AG09309 (cell line): ENCODE results near the gene FER.
"Not testable (repeated sequence)": the region's sequence is repeated elsewhere in the genome, so short reads cannot be mapped to it uniquely, and the experiment has no call there.

ENCODE experiments used
- DNase-seq: peaks from one replicate; pipeline ENCODE4 v3.0.0-alpha.2; 2010; ENCODE audit warnings: low read depth
- H3K4me3 ChIP-seq: 2 replicates; pipeline ENCODE4 v1.5.1; 2011; ENCODE audit warnings: mild to moderate bottlenecking, low read depth, low read length, moderate library complexity; ENCODE audit not compliant: control insufficient read depth
- TF ChIP-seq, protein P1 (sequence below): IDR thresholded peaks from 2 replicates; pipeline ENCODE4 v1.5.1; 2011; ENCODE audit warnings: mild to moderate bottlenecking, low read depth, low read length, inconsistent platforms; ENCODE audit not compliant: insufficient read depth, control insufficient read depth; ENCODE audit errors: missing control alignments

The FER gene

DNA sequence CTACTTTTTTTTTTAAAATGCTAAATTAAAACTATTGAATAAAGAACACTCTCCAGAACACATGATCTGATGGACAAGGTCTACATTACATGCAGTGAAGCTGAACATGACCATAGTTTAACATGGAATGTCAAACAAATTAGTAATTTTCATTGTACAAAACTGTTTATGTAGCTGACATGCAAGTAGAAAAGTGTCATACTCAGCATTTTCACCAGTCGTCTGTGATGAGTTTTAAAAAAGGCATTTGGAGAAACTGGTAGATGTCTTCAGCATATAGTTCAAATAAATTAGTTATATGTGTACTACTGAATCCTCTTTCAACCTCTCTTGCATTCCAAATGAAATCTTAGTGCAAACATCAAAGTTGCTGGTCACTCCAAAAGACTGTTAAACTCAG lies 301.9 kb downstream of the FER start:
- TF ChIP-seq, protein P1, sequence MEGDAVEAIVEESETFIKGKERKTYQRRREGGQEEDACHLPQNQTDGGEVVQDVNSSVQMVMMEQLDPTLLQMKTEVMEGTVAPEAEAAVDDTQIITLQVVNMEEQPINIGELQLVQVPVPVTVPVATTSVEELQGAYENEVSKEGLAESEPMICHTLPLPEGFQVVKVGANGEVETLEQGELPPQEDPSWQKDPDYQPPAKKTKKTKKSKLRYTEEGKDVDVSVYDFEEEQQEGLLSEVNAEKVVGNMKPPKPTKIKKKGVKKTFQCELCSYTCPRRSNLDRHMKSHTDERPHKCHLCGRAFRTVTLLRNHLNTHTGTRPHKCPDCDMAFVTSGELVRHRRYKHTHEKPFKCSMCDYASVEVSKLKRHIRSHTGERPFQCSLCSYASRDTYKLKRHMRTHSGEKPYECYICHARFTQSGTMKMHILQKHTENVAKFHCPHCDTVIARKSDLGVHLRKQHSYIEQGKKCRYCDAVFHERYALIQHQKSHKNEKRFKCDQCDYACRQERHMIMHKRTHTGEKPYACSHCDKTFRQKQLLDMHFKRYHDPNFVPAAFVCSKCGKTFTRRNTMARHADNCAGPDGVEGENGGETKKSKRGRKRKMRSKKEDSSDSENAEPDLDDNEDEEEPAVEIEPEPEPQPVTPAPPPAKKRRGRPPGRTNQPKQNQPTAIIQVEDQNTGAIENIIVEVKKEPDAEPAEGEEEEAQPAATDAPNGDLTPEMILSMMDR: no peak
- DNase-seq: no peak
- H3K4me3 ChIP-seq: no peak overlapping the region

- not testable (repeated sequence) for DNase-seq, H3K4me3 ChIP-seq
Measured at GRCh38 chr5:109050321-109050720, 302.6 kb downstream of the FER start.

GRCh38 chr5:109052216-109052615 lies 304.5 kb downstream of the FER start:
- not testable (repeated sequence) for H3K4me3 ChIP-seq, DNase-seq

- no peak for DNase-seq
- TF ChIP-seq, protein P1: no peak
- no peak overlapping the region for H3K4me3 ChIP-seq
Measured at GRCh38 chr5:109053995-109054417, 306.3 kb downstream of the FER start.

DNA sequence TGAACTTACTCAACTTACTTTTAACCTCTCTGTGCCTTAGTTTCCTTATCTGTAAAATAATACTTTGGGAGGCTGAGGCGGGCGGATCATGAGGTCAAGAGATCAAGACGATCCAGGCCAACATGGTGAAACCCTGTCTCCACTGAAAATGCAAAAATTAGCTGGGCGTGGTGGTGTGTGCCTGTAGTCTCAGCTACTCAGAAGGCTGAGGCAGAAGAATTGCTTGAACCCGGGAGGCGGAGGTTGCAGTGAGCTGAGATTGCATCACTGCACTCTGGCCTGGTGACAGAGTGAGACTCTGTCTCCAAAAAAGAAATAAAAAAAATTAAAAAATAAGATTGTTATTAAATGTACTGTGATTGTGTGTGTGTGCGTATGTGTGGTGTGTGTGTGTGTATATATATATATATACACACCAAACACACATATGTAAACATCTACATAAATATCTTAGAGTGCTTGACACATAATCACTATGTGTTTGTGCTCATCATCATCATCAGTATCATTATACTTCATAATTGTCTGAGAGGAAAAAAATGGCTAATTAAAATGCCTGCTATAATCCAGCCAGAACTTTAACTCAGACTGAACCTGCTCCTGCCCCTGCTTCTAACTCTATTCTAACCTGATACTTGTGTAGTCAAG lies 312.8 kb downstream of the FER start:
- TF ChIP-seq, protein P1: no peak
- no peak for DNase-seq
- no peak overlapping the region for H3K4me3 ChIP-seq

DNA sequence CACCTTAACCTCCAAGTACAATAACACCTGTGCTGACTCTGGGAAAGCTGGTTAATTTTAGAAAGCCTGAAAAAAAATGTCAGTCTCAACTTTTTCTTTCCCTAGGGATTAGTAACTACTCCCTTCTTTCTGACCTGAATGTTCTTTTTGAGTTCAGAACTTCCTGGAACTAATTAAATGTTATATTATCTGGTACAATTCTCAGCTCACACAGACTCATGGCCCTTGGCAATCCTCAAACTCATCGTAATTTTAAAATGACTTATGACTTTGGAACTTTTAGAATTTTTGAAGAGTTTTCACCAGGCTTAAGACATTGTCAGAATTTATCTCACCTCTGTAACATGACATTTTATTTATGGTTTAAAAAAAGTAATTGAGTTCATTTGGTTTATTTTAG lies 315.0 kb downstream of the FER start:
- TF ChIP-seq, protein P1: no peak
- DNase-seq: peak; percentile 33
- H3K4me3 ChIP-seq: no peak overlapping the region

DNA sequence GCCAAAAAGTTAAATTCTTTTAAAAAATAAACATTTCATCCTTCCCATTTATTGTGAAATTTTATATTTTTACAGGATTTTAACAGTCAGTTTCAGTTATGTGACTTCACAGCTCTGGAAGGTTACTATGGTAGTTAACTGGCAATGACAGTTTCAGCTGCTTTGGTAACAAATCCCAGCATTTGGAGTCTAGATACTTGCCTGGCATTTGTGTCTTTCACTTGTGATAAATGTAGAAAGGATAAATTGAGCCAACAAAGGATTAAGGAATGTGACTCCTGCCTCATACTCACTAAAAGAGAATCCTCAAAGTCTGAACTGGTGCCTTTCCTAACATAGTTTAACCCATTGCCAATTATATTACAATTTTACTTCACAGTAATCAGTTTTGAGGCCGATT lies 315.5 kb downstream of the FER start:
- H3K4me3 ChIP-seq: no peak overlapping the region
- DNase-seq: peak; percentile 52
- TF ChIP-seq, protein P1: no peak

DNA sequence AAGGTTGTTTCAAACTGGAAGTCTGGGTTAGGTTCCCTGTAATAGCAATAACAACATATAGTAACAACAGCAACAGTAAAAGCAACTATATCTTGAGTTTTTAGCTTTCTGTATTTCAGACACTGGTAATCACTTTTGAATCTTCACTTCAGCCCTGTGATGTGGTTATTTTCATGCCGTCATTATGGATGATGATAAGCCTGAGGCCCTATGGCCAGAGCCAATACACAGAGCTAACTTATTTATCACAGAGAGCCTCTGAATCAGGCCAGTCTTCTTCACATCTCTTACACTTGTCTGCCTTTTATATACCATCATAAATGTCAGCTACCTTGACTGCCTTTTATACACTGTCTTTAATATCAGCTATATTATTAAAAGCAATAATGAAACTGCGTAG lies 329.0 kb downstream of the FER start:
- no peak for DNase-seq
- TF ChIP-seq, protein P1: no peak
- no peak overlapping the region for H3K4me3 ChIP-seq
